DOHH2 (cell line): ENCODE results near the gene ANXA5.

ENCODE experiments used
- H3F3A ChIP-seq: fragments of 200-600 bp; sonication (generic), shearing (Covaris generic); 2 replicates; pipeline ENCODE4 v1.6.0; 2016; ENCODE audit warnings: antibody characterized with exemption, mild to moderate bottlenecking; ENCODE audit not compliant: control insufficient read depth, insufficient read depth
- H3K27ac ChIP-seq: fragments of 200-600 bp; sonication (generic); 2 replicates; pipeline ENCODE4 v1.5.1; 2014; ENCODE audit warnings: low read depth, mild to moderate bottlenecking, low read length, moderate library complexity
- H3K27me3 ChIP-seq: fragments of 200-600 bp; sonication (generic); 2 replicates; pipeline ENCODE4 v1.6.1; 2014; ENCODE audit warnings: mild to moderate bottlenecking, low read length, mixed read lengths; ENCODE audit not compliant: control insufficient read depth
- H3K36me3 ChIP-seq: fragments of 200-600 bp; sonication (generic); 2 replicates; pipeline ENCODE4 v1.6.1; 2014; ENCODE audit warnings: mild to moderate bottlenecking, low read length, moderate library complexity, mixed read lengths; ENCODE audit not compliant: control insufficient read depth
- H3K4me1 ChIP-seq: fragments of 200-600 bp; sonication (generic); 2 replicates; pipeline ENCODE4 v1.6.1; 2014; ENCODE audit warnings: mild to moderate bottlenecking, low read length, mixed read lengths; ENCODE audit not compliant: control insufficient read depth
- H3K4me2 ChIP-seq: fragments of 200-600 bp; sonication (generic); 2 replicates; pipeline ENCODE4 v1.6.0; 2014; ENCODE audit warnings: mild to moderate bottlenecking, low read length, moderate library complexity
- H3K4me3 ChIP-seq: fragments of 200-600 bp; sonication (generic); 2 replicates; pipeline ENCODE4 v1.5.1; 2014; ENCODE audit warnings: mild to moderate bottlenecking, low read length, mixed read lengths
- H3K79me2 ChIP-seq: fragments of 200-600 bp; sonication (generic); 2 replicates; pipeline ENCODE4 v1.6.1; 2014; ENCODE audit warnings: mild to moderate bottlenecking, low read length, mixed read lengths; ENCODE audit not compliant: control insufficient read depth
- H3K9me2 ChIP-seq: fragments of 200-600 bp; sonication (generic); replicated peaks from 2 replicates; pipeline ENCODE4 v1.6.1; 2014; ENCODE audit warnings: mild to moderate bottlenecking, low read length, mixed read lengths; ENCODE audit not compliant: control insufficient read depth
- H3K9me3 ChIP-seq: fragments of 200-600 bp; sonication (generic); 2 replicates; pipeline ENCODE4 v1.6.1; 2014; ENCODE audit warnings: antibody characterized with exemption, low read length, mixed read lengths; ENCODE audit not compliant: control insufficient read depth, insufficient read depth
- H4K20me1 ChIP-seq: fragments of 200-600 bp; sonication (generic); 2 replicates; pipeline ENCODE4 v1.6.0; 2014; ENCODE audit warnings: low read depth, mild to moderate bottlenecking, antibody characterized with exemption, low read length, moderate library complexity; ENCODE audit not compliant: control insufficient read depth, insufficient read depth
- EZH2phosphoT487 ChIP-seq: fragments of 200-600 bp; sonication (generic); IDR thresholded peaks from 2 replicates; pipeline ENCODE4 v1.6.1; 2017; ENCODE audit warnings: borderline replicate concordance, mild to moderate bottlenecking, antibody characterized with exemption, low read length, moderate library complexity, mixed read lengths
- TF ChIP-seq, protein P1 (sequence below): fragments of 200-600 bp; sonication (generic); IDR thresholded peaks from one replicate; pipeline ENCODE4 v1.5.1; 2014; ENCODE audit warnings: antibody characterized with exemption, mild to moderate bottlenecking, low read depth, low read length; ENCODE audit not compliant: poor library complexity, severe bottlenecking

ANXA5 gene

DNA sequence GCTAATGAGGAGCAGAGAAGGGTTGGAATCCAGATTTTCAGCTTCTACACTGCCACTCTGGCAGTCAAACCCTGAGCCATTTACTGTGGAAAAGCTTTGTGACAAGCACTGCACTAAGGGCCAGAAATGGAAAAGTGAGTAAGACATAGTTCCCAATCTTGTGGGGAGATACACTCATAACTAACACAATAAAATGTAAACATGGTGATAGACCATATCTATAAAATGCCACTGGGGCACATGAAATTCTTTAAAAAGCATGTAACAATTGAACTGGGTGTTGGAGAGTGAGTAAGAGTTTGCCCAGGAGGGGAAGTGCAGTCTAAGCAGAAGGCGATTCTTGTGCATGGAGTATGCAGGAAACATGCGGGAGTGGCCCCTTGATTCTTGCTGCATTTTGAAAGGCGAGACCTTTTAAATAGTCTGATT, 32.0 kb upstream of the ANXA5 start:
- H3K27ac ChIP-seq = no peak overlapping the region

DNA sequence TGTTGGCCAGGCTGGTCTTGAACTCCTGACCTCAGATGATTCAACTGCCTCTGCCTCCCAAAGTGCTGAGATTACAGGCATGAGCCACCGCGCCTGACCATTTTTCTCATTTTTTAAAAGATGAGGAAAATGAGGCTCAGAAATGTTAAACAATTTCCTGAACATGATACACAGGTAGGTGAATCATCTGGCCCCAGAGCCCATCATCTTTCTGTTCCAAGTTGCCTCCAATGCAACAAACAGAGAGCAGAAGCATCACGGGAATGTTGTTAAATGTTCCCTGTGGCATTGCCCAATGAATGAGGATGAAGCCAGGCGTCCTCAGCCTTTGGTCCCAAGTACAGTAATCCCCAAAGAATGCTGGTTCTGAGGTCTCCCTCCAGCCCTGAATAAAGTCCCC, 31.3 kb upstream of the ANXA5 start:
- H3K9me2 ChIP-seq = no peaks in the 10 kb centered on the region
- H3K4me3 ChIP-seq = no peak overlapping the region
- H3K9me3 ChIP-seq = no peaks in the 10 kb centered on the region
- no peak overlapping the region for H3K27ac ChIP-seq
- H4K20me1 ChIP-seq = no peaks in the 10 kb centered on the region
- H3K4me2 ChIP-seq = no peak overlapping the region
- H3K79me2 ChIP-seq = no peaks in the 10 kb centered on the region
- H3K4me1 ChIP-seq = no peaks in the 10 kb centered on the region
- no peak for TF ChIP-seq EZH2phosphoT487
- TF ChIP-seq, protein P1, sequence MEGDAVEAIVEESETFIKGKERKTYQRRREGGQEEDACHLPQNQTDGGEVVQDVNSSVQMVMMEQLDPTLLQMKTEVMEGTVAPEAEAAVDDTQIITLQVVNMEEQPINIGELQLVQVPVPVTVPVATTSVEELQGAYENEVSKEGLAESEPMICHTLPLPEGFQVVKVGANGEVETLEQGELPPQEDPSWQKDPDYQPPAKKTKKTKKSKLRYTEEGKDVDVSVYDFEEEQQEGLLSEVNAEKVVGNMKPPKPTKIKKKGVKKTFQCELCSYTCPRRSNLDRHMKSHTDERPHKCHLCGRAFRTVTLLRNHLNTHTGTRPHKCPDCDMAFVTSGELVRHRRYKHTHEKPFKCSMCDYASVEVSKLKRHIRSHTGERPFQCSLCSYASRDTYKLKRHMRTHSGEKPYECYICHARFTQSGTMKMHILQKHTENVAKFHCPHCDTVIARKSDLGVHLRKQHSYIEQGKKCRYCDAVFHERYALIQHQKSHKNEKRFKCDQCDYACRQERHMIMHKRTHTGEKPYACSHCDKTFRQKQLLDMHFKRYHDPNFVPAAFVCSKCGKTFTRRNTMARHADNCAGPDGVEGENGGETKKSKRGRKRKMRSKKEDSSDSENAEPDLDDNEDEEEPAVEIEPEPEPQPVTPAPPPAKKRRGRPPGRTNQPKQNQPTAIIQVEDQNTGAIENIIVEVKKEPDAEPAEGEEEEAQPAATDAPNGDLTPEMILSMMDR = no peak
- H3K36me3 ChIP-seq = no peaks in the 10 kb centered on the region
- H3K27me3 ChIP-seq = peaks cover 8% of the 10 kb centered on the region
- H3F3A ChIP-seq = no peaks in the 10 kb centered on the region

More for the DNA sequence above, 32.0 kb upstream of the ANXA5 start:
- no peaks in the 10 kb centered on the region for H3K4me1 ChIP-seq
- no peak for TF ChIP-seq EZH2phosphoT487
- TF ChIP-seq, protein P1 = no peak
- no peak overlapping the region for H3K4me2 ChIP-seq
- no peaks in the 10 kb centered on the region for H3K9me2 ChIP-seq
- peaks cover 8% of the 10 kb centered on the region for H3K27me3 ChIP-seq
- no peaks in the 10 kb centered on the region for H4K20me1 ChIP-seq
- no peak overlapping the region for H3K4me3 ChIP-seq
- no peaks in the 10 kb centered on the region for H3K36me3 ChIP-seq
- H3K9me3 ChIP-seq = no peaks in the 10 kb centered on the region
- H3F3A ChIP-seq = no peaks in the 10 kb centered on the region
- no peaks in the 10 kb centered on the region for H3K79me2 ChIP-seq

DNA sequence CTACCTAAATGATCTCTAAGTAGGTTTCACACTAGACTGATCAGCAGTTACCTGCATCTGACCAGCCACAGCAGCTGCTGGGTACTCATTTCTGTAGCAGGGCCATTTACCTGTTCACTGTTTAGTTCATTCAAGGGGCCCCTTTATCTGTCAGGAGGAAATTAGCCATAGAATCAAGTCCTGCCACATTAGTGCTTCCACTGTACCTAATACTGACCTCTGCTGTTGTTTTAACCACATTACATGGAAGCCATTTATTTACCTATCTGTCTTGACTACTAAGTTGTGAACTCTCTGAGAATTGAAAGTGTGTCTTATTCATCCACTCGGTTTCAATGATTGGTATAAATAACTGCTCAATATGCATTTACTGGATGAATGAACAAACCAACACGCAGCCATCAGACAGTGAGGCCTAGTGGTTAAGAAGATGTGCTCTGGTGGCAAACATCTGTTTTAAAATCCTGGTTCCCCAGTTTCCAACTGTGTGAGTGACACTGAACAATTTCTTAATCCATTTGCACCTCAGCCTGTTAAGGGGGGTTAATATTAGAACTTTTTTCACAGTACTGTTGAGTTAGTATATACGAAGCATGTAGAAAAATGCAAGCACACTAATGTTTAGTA, 30.0 kb upstream of the ANXA5 start:
- H3K4me2 ChIP-seq = no peak overlapping the region
- H3K27me3 ChIP-seq = peaks cover 5% of the 10 kb centered on the region
- H3K4me3 ChIP-seq = no peak overlapping the region
- no peaks in the 10 kb centered on the region for H4K20me1 ChIP-seq
- no peaks in the 10 kb centered on the region for H3K36me3 ChIP-seq
- no peaks in the 10 kb centered on the region for H3K79me2 ChIP-seq
- no peaks in the 10 kb centered on the region for H3K4me1 ChIP-seq
- H3K9me2 ChIP-seq = no peaks in the 10 kb centered on the region
- no peaks in the 10 kb centered on the region for H3F3A ChIP-seq
- no peak overlapping the region for H3K27ac ChIP-seq
- H3K9me3 ChIP-seq = no peaks in the 10 kb centered on the region
- no peak for TF ChIP-seq EZH2phosphoT487
- TF ChIP-seq, protein P1 = peak; percentile 70
